GM23338 (cell line): ENCODE measurements around the gene RET.

Experiments
- EZH2 ChIP-seq: fragments of 200-600 bp; sonication (generic); IDR thresholded peaks from one replicate; pipeline ENCODE4 v1.8.0; 2017; ENCODE audit warnings: antibody characterized with exemption, mild to moderate bottlenecking, low read depth; ENCODE audit not compliant: unreplicated experiment
- EZH2phosphoT487 ChIP-seq: fragments of 200-600 bp; sonication (generic); IDR thresholded peaks from one replicate; pipeline ENCODE4 v1.8.1; 2018; ENCODE audit warnings: antibody characterized with exemption; ENCODE audit not compliant: unreplicated experiment
- NANOG ChIP-seq: IDR thresholded peaks from 2 replicates; pipeline ENCODE4 v1.6.1; 2016; ENCODE audit warnings: antibody characterized with exemption, borderline replicate concordance
- POLR2AphosphoS5 ChIP-seq: IDR thresholded peaks from 2 replicates; pipeline ENCODE4 v1.6.1; 2016; ENCODE audit warnings: antibody characterized with exemption, low read depth
- ZNF331 ChIP-seq: fragments of 250-450 bp; sonication (Bioruptor Pico); IDR thresholded peaks from 2 replicates; pipeline ENCODE4 v1.5.0; 2020; ENCODE audit warnings: low read depth, mild to moderate bottlenecking, moderate library complexity
- TF ChIP-seq, protein P1 (sequence below), 2 experiments: fragments of 200-600 bp in 1 of 2; sonication (generic) in 1 of 2; conservative IDR thresholded peaks; 2 replicates each; pipeline versions ENCODE4 v1.5.1 to v1.6.1; 2016 to 2017; ENCODE audit warnings: antibody characterized with exemption in 2 of 2, low read depth in 2 of 2, mild to moderate bottlenecking in 2 of 2, moderate library complexity in 1 of 2

DNA sequence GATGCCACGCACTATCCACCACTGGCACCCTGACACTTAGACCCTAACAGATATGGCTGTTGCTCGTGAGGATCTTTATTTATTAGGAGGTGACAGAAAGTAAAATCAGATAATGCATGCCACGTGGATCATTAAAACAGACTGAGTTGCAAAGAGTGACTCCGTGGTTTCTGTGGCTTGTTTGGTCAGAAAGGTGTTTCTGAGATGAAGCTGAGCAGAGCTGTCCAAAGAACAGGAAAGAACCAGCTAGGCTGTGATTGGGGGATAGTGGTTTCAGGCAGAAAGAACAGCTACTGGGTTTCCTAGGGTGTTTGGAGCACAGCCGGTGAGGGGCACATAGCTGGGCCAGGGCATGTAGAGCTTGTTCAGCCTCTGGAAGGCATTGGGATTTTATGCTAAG is 95.8 kb downstream of the RET start:
- TF ChIP-seq, protein P1, sequence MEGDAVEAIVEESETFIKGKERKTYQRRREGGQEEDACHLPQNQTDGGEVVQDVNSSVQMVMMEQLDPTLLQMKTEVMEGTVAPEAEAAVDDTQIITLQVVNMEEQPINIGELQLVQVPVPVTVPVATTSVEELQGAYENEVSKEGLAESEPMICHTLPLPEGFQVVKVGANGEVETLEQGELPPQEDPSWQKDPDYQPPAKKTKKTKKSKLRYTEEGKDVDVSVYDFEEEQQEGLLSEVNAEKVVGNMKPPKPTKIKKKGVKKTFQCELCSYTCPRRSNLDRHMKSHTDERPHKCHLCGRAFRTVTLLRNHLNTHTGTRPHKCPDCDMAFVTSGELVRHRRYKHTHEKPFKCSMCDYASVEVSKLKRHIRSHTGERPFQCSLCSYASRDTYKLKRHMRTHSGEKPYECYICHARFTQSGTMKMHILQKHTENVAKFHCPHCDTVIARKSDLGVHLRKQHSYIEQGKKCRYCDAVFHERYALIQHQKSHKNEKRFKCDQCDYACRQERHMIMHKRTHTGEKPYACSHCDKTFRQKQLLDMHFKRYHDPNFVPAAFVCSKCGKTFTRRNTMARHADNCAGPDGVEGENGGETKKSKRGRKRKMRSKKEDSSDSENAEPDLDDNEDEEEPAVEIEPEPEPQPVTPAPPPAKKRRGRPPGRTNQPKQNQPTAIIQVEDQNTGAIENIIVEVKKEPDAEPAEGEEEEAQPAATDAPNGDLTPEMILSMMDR (conservative IDR thresholded peaks at IDR 0.05; ENCODE audit: low read depth in 2 of 2): no peak
- TF ChIP-seq POLR2AphosphoS5: no peak
- TF ChIP-seq ZNF331 (CRISPR knock-in tag): no peak
- TF ChIP-seq EZH2phosphoT487: no peak
- TF ChIP-seq EZH2: no peak
- TF ChIP-seq NANOG: no peak
